IPS-NIHi7 (cell line): Measurements from ENCODE around the gene AGXT2.
"Not testable (repeated sequence)": the region's sequence is repeated elsewhere in the genome, so short reads cannot be mapped to it uniquely, and the experiment has no call there.

Source experiments
- DNase-seq: peaks from one replicate; pipeline ENCODE4 v3.0.0; 2012; ENCODE audit warnings: mixed read lengths; ENCODE audit errors: extremely low spot score

AGXT2 gene

GRCh38 chr5:35052838-35053237 is 5.1 kb upstream of the AGXT2 start:
- no peak for DNase-seq

- no peak for DNase-seq
Measured at GRCh38 chr5:35050541-35051126, 2.9 kb upstream of the AGXT2 start.

GRCh38 chr5:35048910-35049309 is 1.2 kb upstream of the AGXT2 start:
- no peak for DNase-seq

GRCh38 chr5:35046774-35047173 is 975 bp downstream of the AGXT2 start:
- DNase-seq = no peak

GRCh38 chr5:35045280-35045679 is 2.5 kb downstream of the AGXT2 start:
- no peak for DNase-seq

- no peak for DNase-seq
Measured at GRCh38 chr5:35044649-35045048, 3.1 kb downstream of the AGXT2 start.

GRCh38 chr5:35042781-35043180 is 5.0 kb downstream of the AGXT2 start:
- no peak for DNase-seq

DNA sequence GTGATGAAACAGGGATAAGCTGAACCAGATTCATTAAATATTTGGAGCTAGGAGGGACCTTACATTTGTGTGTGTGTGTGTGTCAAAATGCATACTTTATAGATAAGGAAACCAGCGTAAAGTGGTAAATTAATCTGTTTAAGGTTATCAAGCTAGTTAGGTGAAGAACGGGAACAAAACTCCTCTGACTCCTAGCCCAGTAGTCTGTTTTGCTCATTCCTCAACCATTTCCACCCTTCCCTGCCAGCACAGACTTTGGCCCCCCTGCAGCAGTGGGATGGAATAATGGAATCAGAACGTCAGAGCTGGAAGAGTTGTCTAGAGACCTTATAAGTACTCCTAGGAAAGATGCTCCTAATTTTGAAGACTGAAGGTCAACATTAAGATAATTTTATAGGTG is 6.5 kb downstream of the AGXT2 start:
- no peak for DNase-seq

GRCh38 chr5:35038891-35039290 is 8.9 kb downstream of the AGXT2 start:
- DNase-seq = no peak

- DNase-seq = no peak
Measured at GRCh38 chr5:35036536-35036935, 11.2 kb downstream of the AGXT2 start.

- not testable (repeated sequence) for DNase-seq
Measured at GRCh38 chr5:35035929-35036328, 11.8 kb downstream of the AGXT2 start.

GRCh38 chr5:35035271-35035670 is 12.5 kb downstream of the AGXT2 start:
- no peak for DNase-seq

DNA sequence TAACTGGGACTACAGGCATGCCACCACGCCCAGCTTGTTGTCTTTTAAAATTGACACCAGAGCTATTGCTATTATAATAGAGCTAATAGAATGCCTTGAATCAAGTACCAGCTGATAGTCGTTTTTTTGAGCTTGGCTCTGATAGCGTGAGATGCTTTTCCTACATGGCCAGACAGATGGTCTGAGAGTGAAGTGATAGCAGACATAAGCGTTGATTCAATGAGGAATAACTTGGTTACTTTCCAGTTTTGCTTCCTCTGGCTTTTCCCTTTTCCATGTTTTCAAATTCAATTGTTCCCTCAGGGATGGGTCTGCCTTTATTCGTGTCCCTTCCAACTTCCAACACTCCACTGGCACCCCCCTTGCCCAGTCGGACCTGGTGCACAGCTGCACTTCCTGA is 15.4 kb downstream of the AGXT2 start:
- DNase-seq = no peak

- no peak for DNase-seq
Measured at GRCh38 chr5:35031276-35031675, 16.5 kb downstream of the AGXT2 start.

GRCh38 chr5:35030426-35031100 is 17.2 kb downstream of the AGXT2 start:
- no peak for DNase-seq

- no peak for DNase-seq
Measured at GRCh38 chr5:35029333-35029732, 18.4 kb downstream of the AGXT2 start.

DNA sequence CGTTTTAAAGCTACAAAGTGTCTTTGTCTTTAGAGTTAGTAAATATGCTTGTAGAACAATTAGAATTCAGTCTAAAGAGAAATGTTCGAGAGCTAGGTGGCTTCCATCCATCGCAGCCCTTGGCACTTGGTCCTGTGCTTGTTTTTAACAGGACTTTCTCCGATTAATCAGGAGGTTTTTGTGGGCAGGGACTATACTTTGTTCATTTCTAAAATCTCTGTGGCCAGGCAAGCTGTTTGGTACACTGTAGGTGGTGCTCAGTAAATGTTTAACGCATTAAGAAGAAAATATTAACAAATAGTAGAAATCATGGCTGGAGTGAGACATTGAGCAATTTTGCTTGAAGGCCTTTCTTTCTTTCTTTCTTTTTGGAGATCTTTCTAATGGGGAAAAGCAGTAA is 20.8 kb downstream of the AGXT2 start:
- DNase-seq = no peak

DNA sequence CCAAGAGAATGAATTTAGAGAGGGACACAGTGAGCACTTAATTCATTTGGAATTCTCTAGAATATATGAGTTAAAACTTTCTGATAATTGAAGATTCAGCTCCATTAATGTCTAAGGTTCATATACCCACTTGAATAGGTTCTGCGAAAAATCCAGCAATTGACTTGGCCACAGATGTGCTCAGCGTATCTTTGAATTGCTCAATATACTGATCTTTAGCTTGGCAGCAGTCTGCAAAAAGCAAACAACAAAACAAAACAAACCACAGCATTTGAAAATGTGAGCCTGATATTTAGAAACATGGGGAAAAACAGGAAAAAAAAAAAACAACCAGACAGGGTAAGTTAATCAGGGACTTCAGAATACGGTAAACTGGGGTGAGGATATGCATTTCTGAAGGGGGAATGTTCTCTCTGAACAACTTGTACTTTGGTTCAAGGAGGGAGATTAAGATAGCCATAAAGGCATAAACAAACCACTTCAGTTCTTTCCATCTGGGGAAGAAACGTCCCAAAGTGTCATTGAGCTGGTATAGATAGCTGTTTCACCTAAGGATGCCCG is 21.4 kb downstream of the AGXT2 start:
- DNase-seq = no peak

DNA sequence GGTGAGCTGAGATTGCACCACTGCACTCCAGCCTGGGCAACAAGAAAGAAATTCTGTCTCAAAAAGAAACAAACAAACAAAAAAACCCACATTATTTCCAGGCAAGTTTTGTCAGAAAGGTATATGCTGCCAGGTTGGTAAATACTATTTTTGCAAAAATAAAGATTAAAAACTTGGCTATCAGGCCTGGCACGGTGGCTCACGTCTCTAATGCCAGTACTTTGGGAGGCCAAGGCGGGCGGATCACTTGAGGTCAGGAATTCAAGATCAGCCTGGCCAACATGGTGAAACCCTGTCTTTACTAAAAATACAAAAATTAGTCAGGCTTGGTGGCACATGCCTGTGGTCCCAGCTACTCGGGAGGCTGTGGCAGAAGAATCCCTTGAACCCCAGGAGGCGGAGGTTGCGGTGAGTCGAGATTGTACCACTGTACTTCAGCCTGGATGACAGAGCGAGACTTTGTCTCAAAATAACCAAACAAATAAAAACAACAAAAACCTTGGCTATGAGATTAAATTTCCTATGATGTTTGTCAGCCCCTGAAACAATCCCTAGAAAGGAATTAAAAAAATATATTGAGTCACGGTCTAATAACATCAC is 22.7 kb downstream of the AGXT2 start:
- DNase-seq = no peak

- no peak for DNase-seq
Measured at GRCh38 chr5:35023391-35024178, 24.2 kb downstream of the AGXT2 start.

GRCh38 chr5:35016174-35017051 is 31.3 kb downstream of the AGXT2 start:
- DNase-seq = no peak
